OCI-LY1 (cell line): ENCODE measurements around the gene DEFB121.

ENCODE experiments used
- H2AFZ ChIP-seq: fragments of 200-600 bp; sonication (generic), shearing (Covaris generic); 2 replicates; pipeline ENCODE4 v1.6.0; 2014; ENCODE audit warnings: antibody characterized with exemption, mild to moderate bottlenecking, low read length
- H3F3A ChIP-seq: fragments of 200-600 bp; sonication (generic), shearing (Covaris generic); 2 replicates; pipeline ENCODE4 v1.6.0; 2014; ENCODE audit warnings: mild to moderate bottlenecking, antibody characterized with exemption, low read length, moderate library complexity; ENCODE audit not compliant: insufficient read depth
- H3K27ac ChIP-seq: fragments of 200-600 bp; sonication (generic); 2 replicates; pipeline ENCODE4 v1.5.1; 2014; ENCODE audit warnings: low read length, mixed run types, mild to moderate bottlenecking, low read depth; ENCODE audit not compliant: poor library complexity, severe bottlenecking
- H3K27me3 ChIP-seq: fragments of 200-600 bp; sonication (generic); 2 replicates; pipeline ENCODE4 v1.6.0; 2014; ENCODE audit warnings: antibody characterized with exemption, mild to moderate bottlenecking, low read length, moderate library complexity; ENCODE audit not compliant: insufficient read depth
- H3K36me3 ChIP-seq: fragments of 200-600 bp; sonication (generic); 2 replicates; pipeline ENCODE4 v1.6.1; 2014; ENCODE audit warnings: mild to moderate bottlenecking, antibody characterized with exemption, low read length, moderate library complexity, mixed read lengths; ENCODE audit not compliant: insufficient read depth
- H3K4me1 ChIP-seq: fragments of 200-600 bp; sonication (generic); 2 replicates; pipeline ENCODE4 v1.5.1; 2014; ENCODE audit warnings: mild to moderate bottlenecking, low read length, moderate library complexity; ENCODE audit not compliant: insufficient read depth, severe bottlenecking
- H3K4me2 ChIP-seq: fragments of 200-600 bp; sonication (generic), shearing (Covaris generic); 2 replicates; pipeline ENCODE4 v1.6.1; 2014; ENCODE audit warnings: low read length
- H3K4me3 ChIP-seq: fragments of 200-600 bp; sonication (generic); 2 replicates; pipeline ENCODE4 v1.5.1; 2014; ENCODE audit warnings: low read length, low read depth, mild to moderate bottlenecking, mixed read lengths; ENCODE audit not compliant: poor library complexity, severe bottlenecking
- H3K79me2 ChIP-seq: fragments of 200-600 bp; shearing (Covaris generic); 2 replicates; pipeline ENCODE4 v1.6.1; 2016; ENCODE audit warnings: mixed run types, low read length, mixed read lengths; ENCODE audit not compliant: insufficient read depth
- H3K9ac ChIP-seq: fragments of 200-600 bp; sonication (generic), shearing (Covaris generic); 2 replicates; pipeline ENCODE4 v1.6.1; 2014; ENCODE audit warnings: mild to moderate bottlenecking, low read length, mixed read lengths
- H3K9me2 ChIP-seq: fragments of 200-600 bp; sonication (generic), shearing (Covaris generic); 2 replicates; pipeline ENCODE4 v1.6.1; 2014; ENCODE audit warnings: low read depth, mild to moderate bottlenecking, low read length, mixed read lengths
- H3K9me3 ChIP-seq: fragments of 200-600 bp; shearing (Covaris generic); 2 replicates; pipeline ENCODE4 v1.6.1; 2014; ENCODE audit warnings: low read length, mixed read lengths
- H4K20me1 ChIP-seq: fragments of 200-600 bp; sonication (generic), shearing (Covaris generic); 2 replicates; pipeline ENCODE4 v1.6.0; 2016; ENCODE audit warnings: mild to moderate bottlenecking, low read length; ENCODE audit not compliant: insufficient read depth
- CTCF ChIP-seq: fragments of 200-600 bp; sonication (generic), shearing (Covaris generic); IDR thresholded peaks from 2 replicates; pipeline ENCODE4 v1.5.1; 2017; ENCODE audit warnings: mild to moderate bottlenecking, antibody characterized with exemption, low read length, moderate library complexity, mixed read lengths
- EZH2 ChIP-seq: fragments of 200-600 bp; sonication (generic), shearing (Covaris generic); IDR thresholded peaks from 2 replicates; pipeline ENCODE4 v1.8.0; 2017; ENCODE audit warnings: borderline replicate concordance, mixed run types, mild to moderate bottlenecking, antibody characterized with exemption, low read length, moderate library complexity, mixed read lengths

DEFB121 gene

GRCh38 chr20:31410011-31410410, 4.0 kb upstream of the DEFB121 start:
- TF ChIP-seq CTCF (no peak), EZH2 (no peak)
- no peaks in the 10 kb centered on the region for H3F3A ChIP-seq
- H2AFZ ChIP-seq: no peak overlapping the region
- no peaks in the 10 kb centered on the region for H3K9me3 ChIP-seq
- H3K9ac ChIP-seq: no peak overlapping the region
- no peak overlapping the region for H3K27ac ChIP-seq
- H3K36me3 ChIP-seq: no peaks in the 10 kb centered on the region
- H3K9me2 ChIP-seq: no peaks in the 10 kb centered on the region
- H3K4me2 ChIP-seq: no peak overlapping the region
- no peaks in the 10 kb centered on the region for H4K20me1 ChIP-seq
- no peaks in the 10 kb centered on the region for H3K4me1 ChIP-seq
- no peak overlapping the region for H3K4me3 ChIP-seq
- no peaks in the 10 kb centered on the region for H3K79me2 ChIP-seq
- no peaks in the 10 kb centered on the region for H3K27me3 ChIP-seq

DNA sequence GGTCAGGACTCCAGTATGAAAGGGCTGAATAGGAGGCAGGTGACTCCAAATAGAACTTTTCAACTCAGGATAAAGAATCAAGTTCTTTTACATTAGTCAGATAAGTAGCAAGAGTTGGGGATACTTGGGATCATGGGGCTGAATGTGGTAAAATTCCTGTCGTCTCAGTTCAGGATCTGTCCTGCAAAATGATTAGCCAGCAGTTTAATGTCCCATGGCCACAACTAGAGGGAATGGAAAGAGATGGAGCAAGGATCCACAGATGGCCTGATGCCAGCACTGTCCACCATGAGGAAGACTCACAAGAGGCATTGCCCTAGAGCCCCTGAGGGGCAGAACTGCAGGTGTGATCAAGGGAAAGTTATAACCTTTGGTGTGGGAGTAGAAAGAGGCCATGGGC, 2.1 kb downstream of the DEFB121 start:
- H3K27ac ChIP-seq: no peak overlapping the region
- H3F3A ChIP-seq: no peaks in the 10 kb centered on the region
- no peaks in the 10 kb centered on the region for H3K27me3 ChIP-seq
- no peaks in the 10 kb centered on the region for H3K79me2 ChIP-seq
- no peaks in the 10 kb centered on the region for H4K20me1 ChIP-seq
- no peaks in the 10 kb centered on the region for H3K4me1 ChIP-seq
- no peak overlapping the region for H2AFZ ChIP-seq
- H3K4me2 ChIP-seq: no peak overlapping the region
- no peaks in the 10 kb centered on the region for H3K9me2 ChIP-seq
- no peaks in the 10 kb centered on the region for H3K36me3 ChIP-seq
- H3K9ac ChIP-seq: no peak overlapping the region
- TF ChIP-seq CTCF (no peak), EZH2 (no peak)
- H3K4me3 ChIP-seq: no peak overlapping the region
- no peaks in the 10 kb centered on the region for H3K9me3 ChIP-seq

DNA sequence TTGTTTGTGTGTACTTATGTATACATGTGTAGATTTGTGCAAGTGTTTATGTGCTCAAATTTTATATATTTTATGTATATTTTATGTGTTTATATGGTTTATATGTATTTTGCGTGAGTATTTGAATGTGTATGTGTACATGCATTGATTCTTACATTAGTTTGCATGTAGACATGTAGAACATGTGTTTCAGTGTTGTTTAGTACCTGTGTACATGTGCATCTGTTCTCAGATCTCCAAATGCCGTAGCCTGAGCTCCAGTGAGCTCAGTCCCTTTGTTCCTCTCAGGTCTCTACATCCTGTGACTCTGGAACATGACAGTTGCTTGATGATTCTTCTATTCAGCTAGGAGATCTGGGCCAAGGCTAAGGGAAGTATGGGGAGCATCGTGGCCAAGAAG, 11.1 kb downstream of the DEFB121 start:
- no peak overlapping the region for H3K4me3 ChIP-seq
- H3K4me2 ChIP-seq: no peak overlapping the region
- no peaks in the 10 kb centered on the region for H3K4me1 ChIP-seq
- no peaks in the 10 kb centered on the region for H3K36me3 ChIP-seq
- TF ChIP-seq CTCF (no peak), EZH2 (no peak)
- no peaks in the 10 kb centered on the region for H3K9me2 ChIP-seq
- H3F3A ChIP-seq: no peaks in the 10 kb centered on the region
- no peak overlapping the region for H3K9ac ChIP-seq
- no peak overlapping the region for H3K27ac ChIP-seq
- no peaks in the 10 kb centered on the region for H3K79me2 ChIP-seq
- no peak overlapping the region for H2AFZ ChIP-seq
- no peaks in the 10 kb centered on the region for H3K9me3 ChIP-seq
- H3K27me3 ChIP-seq: no peaks in the 10 kb centered on the region
- no peaks in the 10 kb centered on the region for H4K20me1 ChIP-seq
